Measurements from ENCODE around the gene COL6A3.

DNA sequence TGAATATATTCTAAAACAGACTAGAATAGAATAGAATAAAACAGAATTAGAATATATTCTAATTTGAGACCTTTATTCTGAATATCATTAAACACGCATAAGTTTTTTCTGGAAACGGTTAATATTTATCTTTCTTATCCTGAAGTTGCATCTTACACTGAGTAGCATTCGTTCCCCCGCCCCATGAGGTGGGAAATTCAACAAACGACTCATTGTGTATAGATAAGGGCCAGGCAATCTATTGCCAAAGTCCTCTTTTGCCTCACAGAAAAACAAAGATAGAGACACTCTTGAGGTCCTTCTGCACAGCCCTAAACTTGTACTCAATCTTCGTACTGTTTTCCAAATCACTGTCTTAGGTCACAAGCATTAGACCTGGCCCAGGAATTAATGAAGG, 98.1 kb downstream of the COL6A3 start:
- TF ChIP-seq, protein P1, sequence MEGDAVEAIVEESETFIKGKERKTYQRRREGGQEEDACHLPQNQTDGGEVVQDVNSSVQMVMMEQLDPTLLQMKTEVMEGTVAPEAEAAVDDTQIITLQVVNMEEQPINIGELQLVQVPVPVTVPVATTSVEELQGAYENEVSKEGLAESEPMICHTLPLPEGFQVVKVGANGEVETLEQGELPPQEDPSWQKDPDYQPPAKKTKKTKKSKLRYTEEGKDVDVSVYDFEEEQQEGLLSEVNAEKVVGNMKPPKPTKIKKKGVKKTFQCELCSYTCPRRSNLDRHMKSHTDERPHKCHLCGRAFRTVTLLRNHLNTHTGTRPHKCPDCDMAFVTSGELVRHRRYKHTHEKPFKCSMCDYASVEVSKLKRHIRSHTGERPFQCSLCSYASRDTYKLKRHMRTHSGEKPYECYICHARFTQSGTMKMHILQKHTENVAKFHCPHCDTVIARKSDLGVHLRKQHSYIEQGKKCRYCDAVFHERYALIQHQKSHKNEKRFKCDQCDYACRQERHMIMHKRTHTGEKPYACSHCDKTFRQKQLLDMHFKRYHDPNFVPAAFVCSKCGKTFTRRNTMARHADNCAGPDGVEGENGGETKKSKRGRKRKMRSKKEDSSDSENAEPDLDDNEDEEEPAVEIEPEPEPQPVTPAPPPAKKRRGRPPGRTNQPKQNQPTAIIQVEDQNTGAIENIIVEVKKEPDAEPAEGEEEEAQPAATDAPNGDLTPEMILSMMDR (conservative IDR thresholded peaks at IDR 0.05 in 1 of 2, IDR thresholded peaks at IDR 0.05 in 1 of 2; ENCODE audit: extremely low read depth in 1 of 2, insufficient read depth in 1 of 2, low read depth in 1 of 2, low read length in 2 of 2), result no peak
- no peak for TF ChIP-seq EZH2 (IDR thresholded peaks at IDR 0.05; ENCODE audit: borderline replicate concordance, low read length)
